C4-2B (cell line): ENCODE measurements around the gene TRAPPC12.
A peak's percentile ranks its signal among the peaks of the same experiment; 100 is the strongest.

Experiments
- H3K27ac ChIP-seq: fragments of 450-650 bp; 2 replicates; pipeline ENCODE4 v1.5.1; 2017
- ZFX ChIP-seq: fragments of 450-650 bp; IDR thresholded peaks from 2 replicates; pipeline ENCODE4 v1.6.1; 2017
- TF ChIP-seq, protein P1 (sequence below): fragments of 450-650 bp; conservative IDR thresholded peaks from 2 replicates; pipeline ENCODE4 v1.5.1; 2017; ENCODE audit warnings: mild to moderate bottlenecking

The TRAPPC12 gene

DNA sequence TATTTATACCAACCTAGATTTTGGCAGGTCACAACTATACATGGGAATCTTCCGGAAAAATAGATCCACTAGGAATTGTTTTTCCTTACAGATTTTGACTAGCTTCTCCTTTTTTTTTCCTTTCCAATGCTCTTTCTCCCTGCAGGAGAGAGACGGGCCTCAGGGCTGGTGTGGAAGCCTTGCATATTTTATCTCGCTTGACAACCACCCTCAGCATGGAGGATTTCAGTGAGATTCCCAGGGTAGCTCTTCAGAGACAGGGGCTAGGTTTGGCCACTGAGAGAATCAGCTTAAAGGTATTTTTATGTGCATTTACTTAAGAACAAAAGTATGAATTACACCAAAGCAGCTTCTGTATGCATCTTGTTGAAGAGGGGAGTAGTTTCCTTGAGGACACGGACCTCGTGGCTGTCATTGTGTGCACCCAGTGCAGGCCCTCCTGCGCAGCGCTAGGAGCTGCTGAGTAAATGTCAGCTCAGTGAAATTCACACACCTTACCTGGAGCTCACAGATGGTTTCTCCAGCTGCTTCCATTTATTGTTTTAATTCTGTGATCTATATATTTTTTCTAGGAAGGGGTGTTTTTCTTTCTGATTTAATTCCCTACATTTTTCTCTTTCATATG, 54.4 kb downstream of the TRAPPC12 start:
- H3K27ac ChIP-seq = no peak overlapping the region
- no peak for TF ChIP-seq ZFX
- TF ChIP-seq, protein P1, sequence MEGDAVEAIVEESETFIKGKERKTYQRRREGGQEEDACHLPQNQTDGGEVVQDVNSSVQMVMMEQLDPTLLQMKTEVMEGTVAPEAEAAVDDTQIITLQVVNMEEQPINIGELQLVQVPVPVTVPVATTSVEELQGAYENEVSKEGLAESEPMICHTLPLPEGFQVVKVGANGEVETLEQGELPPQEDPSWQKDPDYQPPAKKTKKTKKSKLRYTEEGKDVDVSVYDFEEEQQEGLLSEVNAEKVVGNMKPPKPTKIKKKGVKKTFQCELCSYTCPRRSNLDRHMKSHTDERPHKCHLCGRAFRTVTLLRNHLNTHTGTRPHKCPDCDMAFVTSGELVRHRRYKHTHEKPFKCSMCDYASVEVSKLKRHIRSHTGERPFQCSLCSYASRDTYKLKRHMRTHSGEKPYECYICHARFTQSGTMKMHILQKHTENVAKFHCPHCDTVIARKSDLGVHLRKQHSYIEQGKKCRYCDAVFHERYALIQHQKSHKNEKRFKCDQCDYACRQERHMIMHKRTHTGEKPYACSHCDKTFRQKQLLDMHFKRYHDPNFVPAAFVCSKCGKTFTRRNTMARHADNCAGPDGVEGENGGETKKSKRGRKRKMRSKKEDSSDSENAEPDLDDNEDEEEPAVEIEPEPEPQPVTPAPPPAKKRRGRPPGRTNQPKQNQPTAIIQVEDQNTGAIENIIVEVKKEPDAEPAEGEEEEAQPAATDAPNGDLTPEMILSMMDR = no peak

DNA sequence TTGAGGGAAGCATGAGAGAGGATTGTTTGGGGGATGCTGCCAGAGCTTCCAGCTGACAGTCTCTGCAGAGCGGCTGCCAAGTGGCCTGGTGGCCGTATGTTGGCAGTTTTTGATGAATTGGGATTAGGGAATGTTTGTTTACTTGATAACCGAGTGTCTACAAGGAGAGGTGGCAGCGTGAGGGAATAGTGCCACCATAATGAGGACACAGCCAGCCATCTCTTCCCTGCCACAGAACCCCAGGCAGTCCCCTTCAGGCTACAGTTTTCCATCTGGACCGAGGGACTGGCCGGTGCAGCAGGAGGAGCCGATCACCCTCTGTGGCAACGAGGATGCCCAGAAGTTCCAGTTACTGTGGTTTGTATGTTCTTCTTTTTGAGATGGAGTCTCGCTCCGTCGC, 55.2 kb downstream of the TRAPPC12 start:
- H3K27ac ChIP-seq = no peak overlapping the region
- no peak for TF ChIP-seq ZFX
- TF ChIP-seq, protein P1 = no peak

DNA sequence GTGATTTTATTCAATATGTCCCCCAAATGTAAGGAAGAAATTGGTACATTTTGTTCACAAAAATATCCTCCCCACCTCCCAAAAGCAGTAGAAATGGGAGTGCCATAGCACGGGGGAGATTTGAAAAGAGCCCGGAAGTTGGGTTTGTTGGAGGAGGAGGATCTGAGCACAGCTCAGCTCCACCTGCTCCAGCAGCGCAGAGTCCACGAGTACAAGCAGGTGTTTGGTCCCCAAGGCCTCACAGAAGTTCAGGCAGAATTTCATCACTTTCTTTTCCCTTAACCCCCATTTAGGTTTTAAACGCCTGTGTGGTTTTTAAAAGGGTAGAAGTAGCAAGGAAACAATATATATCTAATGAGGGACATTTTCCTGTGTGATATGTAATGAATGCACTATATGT, 56.0 kb downstream of the TRAPPC12 start:
- TF ChIP-seq ZFX = no peak
- TF ChIP-seq, protein P1 = no peak
- no peak overlapping the region for H3K27ac ChIP-seq

DNA sequence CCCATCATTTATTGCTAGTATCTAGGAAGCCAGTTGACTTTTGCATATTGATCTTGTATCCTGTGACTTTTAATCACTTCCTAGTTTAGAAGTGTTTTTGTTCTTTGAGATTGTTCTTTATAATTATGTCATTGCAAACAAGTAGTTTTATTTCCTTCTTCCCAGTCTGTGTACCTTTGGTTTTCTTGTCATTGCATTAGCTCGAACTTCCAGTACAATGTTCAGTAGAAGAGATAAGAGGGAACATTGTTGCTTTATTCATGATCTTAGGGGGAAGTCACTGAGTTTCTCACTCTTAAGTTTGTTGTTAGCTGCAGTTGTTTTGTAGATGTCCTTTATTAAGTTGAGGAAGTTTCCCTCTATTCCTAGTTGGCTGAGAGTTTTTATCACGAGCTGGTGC, 61.0 kb downstream of the TRAPPC12 start:
- TF ChIP-seq, protein P1 = no peak
- TF ChIP-seq ZFX = no peak
- no peak overlapping the region for H3K27ac ChIP-seq

DNA sequence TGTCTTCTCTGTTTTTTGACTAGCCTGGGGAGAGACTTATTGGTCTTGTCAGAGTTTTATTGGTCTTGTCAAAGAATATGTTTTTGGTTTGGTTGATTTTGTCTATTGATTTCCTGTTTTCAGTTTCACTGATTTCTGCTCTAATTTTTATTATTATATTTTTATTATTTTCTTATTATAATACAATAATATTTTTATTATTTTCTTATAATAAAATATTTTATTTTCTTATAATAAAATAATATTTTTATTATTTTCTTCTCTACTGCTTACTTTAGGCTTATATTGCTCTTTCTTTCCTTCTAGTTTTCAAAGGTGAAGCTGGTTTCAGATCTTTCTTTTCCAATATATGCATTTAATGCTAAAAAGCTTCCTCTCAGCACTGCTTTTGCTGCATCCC, 62.0 kb downstream of the TRAPPC12 start:
- TF ChIP-seq, protein P1 = no peak
- TF ChIP-seq ZFX = no peak
- H3K27ac ChIP-seq = no peak overlapping the region

DNA sequence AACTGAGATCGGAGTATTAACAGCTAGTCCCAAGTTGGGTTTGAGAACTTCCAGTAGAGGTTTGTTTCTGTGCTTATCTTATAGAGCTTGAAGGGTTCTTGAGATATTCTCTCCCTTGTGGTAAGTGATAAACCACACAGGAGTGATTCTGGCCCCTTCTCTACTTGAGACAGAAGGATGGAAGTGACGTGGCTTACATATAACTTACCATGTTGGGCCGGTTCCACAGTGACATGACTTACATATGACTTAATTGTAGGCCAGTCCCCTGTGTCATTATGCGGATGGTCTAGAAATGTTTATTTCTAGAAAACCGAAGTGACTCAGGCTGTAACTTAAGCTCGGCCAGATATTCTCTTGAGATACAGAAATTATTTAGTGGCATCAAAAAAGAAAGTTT, 62.7 kb downstream of the TRAPPC12 start:
- no peak for TF ChIP-seq ZFX
- TF ChIP-seq, protein P1 = no peak
- H3K27ac ChIP-seq = no peak overlapping the region; the same call in 1 of the 2 replicates

DNA sequence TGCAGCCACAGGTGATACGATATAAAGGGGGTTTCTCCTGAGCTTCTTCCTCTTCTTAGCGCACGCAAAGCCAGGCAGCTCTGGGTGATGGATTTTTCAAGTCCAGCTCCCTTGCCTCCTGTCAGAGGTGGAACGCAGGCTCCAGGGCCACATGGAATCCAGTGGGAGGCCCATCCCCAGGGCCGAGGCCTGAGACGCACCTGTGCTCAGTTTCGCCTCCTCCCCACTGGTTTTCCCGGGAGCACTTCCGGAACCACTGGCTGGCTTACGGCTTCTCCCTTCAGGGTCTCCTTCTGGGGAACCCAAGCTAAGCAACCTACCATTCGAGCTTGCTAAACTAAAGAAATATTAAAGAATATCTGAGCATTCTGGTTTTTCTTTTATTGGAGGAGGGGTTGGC, 63.6 kb downstream of the TRAPPC12 start:
- TF ChIP-seq ZFX = no peak
- TF ChIP-seq, protein P1 = no peak
- H3K27ac ChIP-seq = peak overlapping the region; percentile 71
